MM.1S (cell line): ENCODE measurements around the gene NINJ2.
"Not testable (repeated sequence)": the region's sequence is repeated elsewhere in the genome, so short reads cannot be mapped to it uniquely, and the experiment has no call there.

ENCODE experiments used
- DNase-seq: peaks from one replicate; pipeline ENCODE4 v3.0.0-alpha.2; 2015
- H2AFZ ChIP-seq: fragments of 300-600 bp; sonication (generic); 2 replicates; pipeline ENCODE4 v1.6.0; 2016; ENCODE audit warnings: antibody characterized with exemption, low read length
- H3F3A ChIP-seq: fragments of 300-600 bp; sonication (generic); 2 replicates; pipeline ENCODE4 v1.6.1; 2016; ENCODE audit warnings: mild to moderate bottlenecking, antibody characterized with exemption, low read length, moderate library complexity, mixed read lengths; ENCODE audit not compliant: insufficient read depth
- H3K27ac ChIP-seq: fragments of 300-600 bp; sonication (generic); 2 replicates; pipeline ENCODE4 v1.5.1; 2016; ENCODE audit warnings: mild to moderate bottlenecking, low read length
- H3K27me3 ChIP-seq: fragments of 300-600 bp; sonication (generic); replicated peaks from 2 replicates; pipeline ENCODE4 v1.6.0; 2016; ENCODE audit warnings: low read length; ENCODE audit not compliant: insufficient read depth
- H3K36me3 ChIP-seq: fragments of 300-600 bp; sonication (generic); replicated peaks from 2 replicates; pipeline ENCODE4 v1.6.1; 2016; ENCODE audit warnings: mild to moderate bottlenecking, low read length, mixed read lengths; ENCODE audit not compliant: insufficient read depth
- H3K4me1 ChIP-seq: fragments of 300-600 bp; sonication (generic); 2 replicates; pipeline ENCODE4 v1.6.1; 2016; ENCODE audit warnings: low read length, mixed read lengths
- H3K4me2 ChIP-seq: fragments of 300-600 bp; sonication (generic); 2 replicates; pipeline ENCODE4 v1.6.0; 2016; ENCODE audit warnings: low read depth, low read length
- H3K4me3 ChIP-seq: fragments of 300-600 bp; sonication (generic); 2 replicates; pipeline ENCODE4 v1.5.1; 2016; ENCODE audit warnings: low read length, mixed read lengths
- H3K79me2 ChIP-seq: fragments of 300-600 bp; sonication (generic); 2 replicates; pipeline ENCODE4 v1.6.1; 2016; ENCODE audit warnings: mixed run types, low read length, mixed read lengths
- H3K9ac ChIP-seq: fragments of 300-600 bp; sonication (generic); 2 replicates; pipeline ENCODE4 v1.6.1; 2016; ENCODE audit warnings: low read length, mixed read lengths
- H3K9me2 ChIP-seq: fragments of 300-600 bp; sonication (generic); replicated peaks from 2 replicates; pipeline ENCODE4 v1.6.1; 2016; ENCODE audit warnings: mild to moderate bottlenecking, low read length, mixed read lengths; ENCODE audit not compliant: insufficient read depth
- H3K9me3 ChIP-seq: fragments of 300-600 bp; sonication (generic); replicated peaks from 2 replicates; pipeline ENCODE4 v1.6.1; 2016; ENCODE audit warnings: mild to moderate bottlenecking, low read length, mixed read lengths; ENCODE audit not compliant: insufficient read depth
- H4K20me1 ChIP-seq: fragments of 300-600 bp; sonication (generic); 2 replicates; pipeline ENCODE4 v1.6.1; 2016; ENCODE audit warnings: mild to moderate bottlenecking, low read length, moderate library complexity, mixed read lengths; ENCODE audit not compliant: insufficient read depth
- CTCF ChIP-seq: fragments of 300-600 bp; sonication (generic); IDR thresholded peaks from 2 replicates; pipeline ENCODE4 v1.5.1; 2016; ENCODE audit warnings: antibody characterized with exemption, low read length, mixed read lengths
- EZH2 ChIP-seq: fragments of 300-600 bp; sonication (generic); optimal IDR thresholded peaks from 2 replicates; pipeline ENCODE3; 2017; ENCODE audit warnings: low read depth, mild to moderate bottlenecking, antibody characterized with exemption, low read length, mixed read lengths
- EZH2phosphoT487 ChIP-seq: fragments of 300-600 bp; sonication (generic); IDR thresholded peaks from 2 replicates; pipeline ENCODE4 v1.6.1; 2018; ENCODE audit warnings: antibody characterized with exemption, low read length

The NINJ2 gene

GRCh38 chr12:632102-632696, 31.0 kb downstream of the NINJ2 start:
- Histone ChIP-seq H2AFZ (no peak overlapping the region), H3K9ac (no peak overlapping the region)

GRCh38 chr12:630656-631632, 32.3 kb downstream of the NINJ2 start:
- H3K27me3 ChIP-seq = no peaks in the 10 kb centered on the region
- no peaks in the 10 kb centered on the region for H3K9me2 ChIP-seq
- H3K4me3 ChIP-seq = peak overlapping the region; percentile 67
- peaks cover 4% of the 10 kb centered on the region; the same call in 1 of the 2 replicates for H3K4me1 ChIP-seq
- H4K20me1 ChIP-seq = no peaks in the 10 kb centered on the region
- peak; percentile 93 for DNase-seq
- H3F3A ChIP-seq = peaks cover 11% of the 10 kb centered on the region; the same call in 1 of the 2 replicates
- no peaks in the 10 kb centered on the region for H3K36me3 ChIP-seq
- TF ChIP-seq EZH2phosphoT487 = no peak
- TF ChIP-seq CTCF = no peak
- TF ChIP-seq EZH2 = no peak
- H2AFZ ChIP-seq = peak overlapping the region; percentile 91
- H3K79me2 ChIP-seq = no peaks in the 10 kb centered on the region
- peak overlapping the region; percentile 65 for H3K9ac ChIP-seq
- peak overlapping the region; percentile 70 for H3K4me2 ChIP-seq
- H3K27ac ChIP-seq = peak overlapping the region; percentile 4; the same call in 1 of the 2 replicates
- H3K9me3 ChIP-seq = no peaks in the 10 kb centered on the region

More at GRCh38 chr12:632102-632696, 31.0 kb downstream of the NINJ2 start:
- H3K27me3 ChIP-seq = no peaks in the 10 kb centered on the region
- no peaks in the 10 kb centered on the region for H3K9me3 ChIP-seq
- H3K9me2 ChIP-seq = no peaks in the 10 kb centered on the region
- no peak for TF ChIP-seq CTCF
- TF ChIP-seq EZH2 = no peak
- no peak for TF ChIP-seq EZH2phosphoT487
- H3K4me1 ChIP-seq = peaks cover 4% of the 10 kb centered on the region; the same call in 1 of the 2 replicates
- peaks cover 11% of the 10 kb centered on the region; the same call in 1 of the 2 replicates for H3F3A ChIP-seq
- no peak for DNase-seq
- no peaks in the 10 kb centered on the region for H4K20me1 ChIP-seq
- no peaks in the 10 kb centered on the region for H3K36me3 ChIP-seq
- no peak overlapping the region for H3K4me2 ChIP-seq
- no peak overlapping the region for H3K4me3 ChIP-seq
- no peaks in the 10 kb centered on the region for H3K79me2 ChIP-seq
- H3K27ac ChIP-seq = no peak overlapping the region

GRCh38 chr12:628742-629078, 34.5 kb downstream of the NINJ2 start:
- not testable (repeated sequence) for H2AFZ ChIP-seq, H3K27ac ChIP-seq, DNase-seq, H3K4me2 ChIP-seq, H3K79me2 ChIP-seq, H3K27me3 ChIP-seq, H3K9ac ChIP-seq, H4K20me1 ChIP-seq, H3K9me3 ChIP-seq, H3K9me2 ChIP-seq, H3K4me1 ChIP-seq, H3K36me3 ChIP-seq, H3K4me3 ChIP-seq
- peaks cover 11% of the 10 kb centered on the region; the same call in 1 of the 2 replicates for H3F3A ChIP-seq
